Subcutaneous abdominal adipose tissue (tissue), 5 donors: ENCODE data around the gene PSMD1.

Experiments
- H3K27ac ChIP-seq: one replicate; pipeline ENCODE4 v1.7.0; 2013; ENCODE audit warnings: low read depth, mild to moderate bottlenecking, inconsistent platforms, low read length, moderate library complexity
- H3K27me3 ChIP-seq, 5 donors: one replicate each; pipeline ENCODE4 v1.7.0; 2013; ENCODE audit warnings: low read length in 5 of 5, inconsistent platforms in 1 of 5; ENCODE audit not compliant: control insufficient read depth in 5 of 5, insufficient read depth in 4 of 5
- H3K36me3 ChIP-seq, 5 donors: one replicate each; pipeline ENCODE4 v1.7.0; 2013; ENCODE audit warnings: low read length in 5 of 5; ENCODE audit not compliant: control insufficient read depth in 5 of 5, insufficient read depth in 5 of 5
- H3K4me1 ChIP-seq, 5 donors: one replicate each; pipeline ENCODE4 v1.7.0; 2013; ENCODE audit warnings: low read length in 5 of 5, mild to moderate bottlenecking in 3 of 5, moderate library complexity in 1 of 5; ENCODE audit not compliant: control insufficient read depth in 5 of 5, insufficient read depth in 5 of 5
- H3K4me3 ChIP-seq, 5 donors: one replicate each; pipeline ENCODE4 v1.7.0; 2013; ENCODE audit warnings: low read length in 5 of 5, low read depth in 1 of 5
- H3K9ac ChIP-seq, 5 donors: one replicate each; pipeline ENCODE4 v1.7.0; 2013; ENCODE audit warnings: low read length in 5 of 5, mild to moderate bottlenecking in 4 of 5, moderate library complexity in 3 of 5
- H3K9me3 ChIP-seq, 5 donors: one replicate each; pipeline ENCODE4 v1.7.0; 2013; ENCODE audit warnings: low read length in 5 of 5; ENCODE audit not compliant: control insufficient read depth in 5 of 5
- donor health status: healthy.
- donor health status: healthy.
- donor health status: healthy.
- donor health status: healthy.
- donor health status: healthy.

The PSMD1 gene

GRCh38 chr2:231210782-231211181, 154.1 kb downstream of the PSMD1 start:
- Histone ChIP-seq H3K27me3 (no peaks in the 10 kb centered on the region), H3K9ac (no peak overlapping the region), H3K4me3 (no peak overlapping the region), H3K4me1 (no peaks in the 10 kb centered on the region), H3K27ac (no peak overlapping the region), H3K36me3 (peaks cover 0 to 33% (median 6%) of the 10 kb centered on the region in 5 donors), H3K9me3 (no peaks in the 10 kb centered on the region)

GRCh38 chr2:231211486-231211885, 154.8 kb downstream of the PSMD1 start:
- H3K36me3 ChIP-seq: peaks cover 0 to 38% (median 6%) of the 10 kb centered on the region in 5 donors
- H3K27me3 ChIP-seq: no peaks in the 10 kb centered on the region
- no peaks in the 10 kb centered on the region for H3K4me1 ChIP-seq
- H3K27ac ChIP-seq: no peak overlapping the region
- no peak overlapping the region for H3K9ac ChIP-seq
- no peaks in the 10 kb centered on the region for H3K9me3 ChIP-seq
- no peak overlapping the region for H3K4me3 ChIP-seq

GRCh38 chr2:231212329-231212845, 155.7 kb downstream of the PSMD1 start:
- H3K9me3 ChIP-seq: no peaks in the 10 kb centered on the region
- no peak overlapping the region for H3K4me3 ChIP-seq
- no peaks in the 10 kb centered on the region for H3K27me3 ChIP-seq
- H3K27ac ChIP-seq: no peak overlapping the region
- H3K4me1 ChIP-seq: no peaks in the 10 kb centered on the region
- no peak overlapping the region for H3K9ac ChIP-seq
- peaks cover 0 to 40% (median 6%) of the 10 kb centered on the region in 5 donors for H3K36me3 ChIP-seq

- Histone ChIP-seq H3K4me3 (no peak overlapping the region), H3K4me1 (no peaks in the 10 kb centered on the region), H3K36me3 (peaks cover 0 to 30% (median 3%) of the 10 kb centered on the region in 5 donors), H3K27ac (no peak overlapping the region), H3K9me3 (no peaks in the 10 kb centered on the region), H3K9ac (no peak overlapping the region), H3K27me3 (no peaks in the 10 kb centered on the region)
Measured at GRCh38 chr2:231213931-231214642, 157.4 kb downstream of the PSMD1 start.

GRCh38 chr2:231218366-231218765, 161.7 kb downstream of the PSMD1 start:
- H3K36me3 ChIP-seq: peaks cover 0 to 29% (median 0%) of the 10 kb centered on the region in 5 donors
- no peak overlapping the region for H3K9ac ChIP-seq
- H3K9me3 ChIP-seq: no peaks in the 10 kb centered on the region
- no peaks in the 10 kb centered on the region for H3K27me3 ChIP-seq
- no peaks in the 10 kb centered on the region for H3K4me1 ChIP-seq
- no peak overlapping the region for H3K4me3 ChIP-seq
- no peak overlapping the region for H3K27ac ChIP-seq

- Histone ChIP-seq H3K27ac (no peak overlapping the region), H3K9ac (no peak overlapping the region), H3K27me3 (no peaks in the 10 kb centered on the region), H3K36me3 (peaks cover 0 to 23% (median 0%) of the 10 kb centered on the region in 5 donors), H3K9me3 (no peaks in the 10 kb centered on the region), H3K4me3 (no peak overlapping the region), H3K4me1 (no peaks in the 10 kb centered on the region)
Measured at GRCh38 chr2:231219289-231219688, 162.6 kb downstream of the PSMD1 start.

GRCh38 chr2:231221761-231222160, 165.1 kb downstream of the PSMD1 start:
- Histone ChIP-seq H3K9ac (no peak overlapping the region), H3K27ac (no peak overlapping the region)

More at GRCh38 chr2:231221761-231222160, 165.1 kb downstream of the PSMD1 start:
- Histone ChIP-seq H3K9me3 (no peaks in the 10 kb centered on the region), H3K4me3 (no peak overlapping the region), H3K27me3 (no peaks in the 10 kb centered on the region), H3K4me1 (no peaks in the 10 kb centered on the region), H3K36me3 (peaks cover 0 to 7% (median 0%) of the 10 kb centered on the region in 5 donors)
